Liver (tissue), 9 donors: ENCODE measurements around the gene IL21R. TPM values are rescaled to one million over a fixed set of nuclear protein-coding genes. Genes with fewer than 3 reads are reported as not detected.

Experiments
- DNase-seq: peaks from one replicate; pipeline ENCODE4 v3.0.0-alpha.2; 2017; ENCODE audit warnings: low spot score
- H3K27ac ChIP-seq, 2 donors: one replicate each; pipeline ENCODE4 v1.7.0; 2013; ENCODE audit warnings: inconsistent platforms in 2 of 2, low read length in 2 of 2, control low read depth in 1 of 2, low read depth in 1 of 2, mild to moderate bottlenecking in 1 of 2
- H3K27me3 ChIP-seq, 4 donors: one replicate each; pipeline versions ENCODE4 v1.6.1 to v1.7.0; 2013; ENCODE audit warnings: low read length in 3 of 4, inconsistent platforms in 1 of 4, mild to moderate bottlenecking in 1 of 4, moderate library complexity in 1 of 4; ENCODE audit not compliant: control insufficient read depth in 4 of 4, insufficient read depth in 4 of 4
- H3K36me3 ChIP-seq, 4 donors: one replicate each; pipeline versions ENCODE4 v1.6.1 to v1.7.0; 2013; ENCODE audit warnings: low read length in 3 of 4, mild to moderate bottlenecking in 3 of 4, low read depth in 1 of 4, moderate library complexity in 1 of 4; ENCODE audit not compliant: control insufficient read depth in 4 of 4, insufficient read depth in 3 of 4
- H3K4me1 ChIP-seq, 4 donors: one replicate each; pipeline versions ENCODE4 v1.6.1 to v1.7.0; 2013; ENCODE audit warnings: low read length in 3 of 4, mild to moderate bottlenecking in 3 of 4, moderate library complexity in 1 of 4; ENCODE audit not compliant: control insufficient read depth in 4 of 4, insufficient read depth in 4 of 4
- H3K4me3 ChIP-seq, 3 donors: one replicate each; pipeline versions ENCODE4 v1.6.1 to v1.7.0; 2013; ENCODE audit warnings: low read length in 3 of 3, control low read depth in 1 of 3, low read depth in 1 of 3, mild to moderate bottlenecking in 1 of 3
- H3K9ac ChIP-seq, 2 donors: one replicate each; pipeline ENCODE4 v1.7.0; 2013; ENCODE audit warnings: low read length in 2 of 2, mild to moderate bottlenecking in 2 of 2, moderate library complexity in 2 of 2, control low read depth in 1 of 2, low read depth in 1 of 2
- H3K9me3 ChIP-seq, 4 donors: one replicate each; pipeline versions ENCODE4 v1.6.1 to v1.7.0; 2013; ENCODE audit warnings: low read length in 3 of 4; ENCODE audit not compliant: control insufficient read depth in 4 of 4
- CTCF ChIP-seq: fragments of 150-350 bp; IDR thresholded peaks from 2 replicates; pipeline ENCODE4 v1.5.1; 2017; ENCODE audit warnings: improper control_type of control experiment, low read depth, low read length; ENCODE audit not compliant: missing input control
- EGR1 ChIP-seq, 2 donors: IDR thresholded peaks; 2 replicates each; pipeline ENCODE4 v1.6.1; 2016 to 2018; ENCODE audit warnings: antibody characterized with exemption in 2 of 2, low read depth in 2 of 2
- FOXA1 ChIP-seq: IDR thresholded peaks from 2 replicates; pipeline ENCODE4 v1.6.1; 2016; ENCODE audit warnings: antibody characterized with exemption
- FOXA2 ChIP-seq: IDR thresholded peaks from 2 replicates; pipeline ENCODE4 v1.6.1; 2016; ENCODE audit warnings: antibody characterized with exemption
- GABPA ChIP-seq, 2 donors: IDR thresholded peaks in 1 of 2; conservative IDR thresholded peaks in 1 of 2; 2 replicates each; pipeline ENCODE4 v1.6.1; 2016; ENCODE audit warnings: antibody characterized with exemption in 2 of 2, mild to moderate bottlenecking in 1 of 2, moderate library complexity in 1 of 2
- HNF4A ChIP-seq, 2 donors: conservative IDR thresholded peaks; 2 replicates each; pipeline ENCODE4 v1.6.1; 2016; ENCODE audit warnings: antibody characterized with exemption in 2 of 2, mild to moderate bottlenecking in 2 of 2
- HNF4G ChIP-seq: IDR thresholded peaks from 2 replicates; pipeline ENCODE4 v1.6.1; 2016; ENCODE audit warnings: antibody characterized with exemption
- JUND ChIP-seq, 2 donors: IDR thresholded peaks; 2 replicates each; pipeline ENCODE4 v1.6.1; 2016; ENCODE audit warnings: antibody characterized with exemption in 2 of 2
- NR2F2 ChIP-seq: IDR thresholded peaks from 2 replicates; pipeline ENCODE4 v1.6.1; 2016; ENCODE audit warnings: antibody characterized with exemption
- RAD21 ChIP-seq, 2 donors: IDR thresholded peaks; 2 replicates each; pipeline ENCODE4 v1.6.1; 2016; ENCODE audit warnings: antibody characterized with exemption in 2 of 2, mild to moderate bottlenecking in 2 of 2
- RXRA ChIP-seq, 2 donors: IDR thresholded peaks; 2 replicates each; pipeline ENCODE4 v1.6.1; 2017 to 2018; ENCODE audit warnings: antibody characterized with exemption in 2 of 2, mild to moderate bottlenecking in 1 of 2
- SP1 ChIP-seq: IDR thresholded peaks from 2 replicates; pipeline ENCODE4 v1.6.1; 2018; ENCODE audit warnings: antibody characterized with exemption, mild to moderate bottlenecking
- TAF1 ChIP-seq: conservative IDR thresholded peaks from 2 replicates; pipeline ENCODE4 v1.6.1; 2016; ENCODE audit warnings: antibody characterized with exemption, mild to moderate bottlenecking
- YY1 ChIP-seq: IDR thresholded peaks from 2 replicates; pipeline ENCODE4 v1.6.1; 2016; ENCODE audit warnings: antibody characterized with exemption, mild to moderate bottlenecking
- WGBS: extraction: QIAGEN DNeasy Blood & Tissue Kit; methylation state at CpG from one replicate; pipeline ENCODE4 v1.1.7; 2013; 5-methylcytosine and 5-hydroxymethylcytosine counted together
- polyA plus RNA-seq, 2 donors: library from polyadenylated mRNA; stranded (reverse) in 1 of 2; unstranded in 1 of 2; fragments of 200-250 nt in 1 of 2; fragments of >200 nt in 1 of 2; fragmentation: Nextera tagmentation in 1 of 2; extraction: Ambion mirVana in 1 of 2; gene quantifications; one replicate each; pipeline versions ENCODE4 v1.2.1 to v1.2.3, GENCODE V29; 2013 to 2015
- total RNA-seq, 2 donors: library from RNA; depleted of rRNA; stranded (reverse); fragments of >200 nt; gene quantifications; one replicate each; pipeline ENCODE4 v1.2.3, GENCODE V29; 2014
- TF ChIP-seq, protein P1 (sequence below): IDR thresholded peaks from 2 replicates; pipeline ENCODE4 v1.6.1; 2016; ENCODE audit warnings: antibody characterized with exemption
- TF ChIP-seq, protein P2 (sequence below): IDR thresholded peaks from 2 replicates; pipeline ENCODE4 v1.6.1; 2016; ENCODE audit warnings: antibody characterized with exemption
- TF ChIP-seq, protein P3 (sequence below): IDR thresholded peaks from 2 replicates; pipeline ENCODE4 v1.6.1; 2016; ENCODE audit warnings: antibody characterized with exemption
- TF ChIP-seq, protein P4 (sequence below): IDR thresholded peaks from 2 replicates; pipeline ENCODE4 v1.6.1; 2016; ENCODE audit warnings: antibody characterized with exemption, mild to moderate bottlenecking
- donor health status: healthy.
- donor health status: healthy.
- donor health status: healthy.
- donor health status: healthy.
- donor health status: healthy.

Gene IL21R
- total and polyA plus RNA-seq, 4 donors: 0.19 to 0.84 (median 0.39) TPM

- no peaks in the 10 kb centered on the region for H3K27me3 ChIP-seq
- 83% methylated on average over 4 of the region's 4 CpGs for WGBS
- no peak for TF ChIP-seq TAF1
- TF ChIP-seq SP1: no peak
- TF ChIP-seq NR2F2: no peak
- TF ChIP-seq, protein P1, sequence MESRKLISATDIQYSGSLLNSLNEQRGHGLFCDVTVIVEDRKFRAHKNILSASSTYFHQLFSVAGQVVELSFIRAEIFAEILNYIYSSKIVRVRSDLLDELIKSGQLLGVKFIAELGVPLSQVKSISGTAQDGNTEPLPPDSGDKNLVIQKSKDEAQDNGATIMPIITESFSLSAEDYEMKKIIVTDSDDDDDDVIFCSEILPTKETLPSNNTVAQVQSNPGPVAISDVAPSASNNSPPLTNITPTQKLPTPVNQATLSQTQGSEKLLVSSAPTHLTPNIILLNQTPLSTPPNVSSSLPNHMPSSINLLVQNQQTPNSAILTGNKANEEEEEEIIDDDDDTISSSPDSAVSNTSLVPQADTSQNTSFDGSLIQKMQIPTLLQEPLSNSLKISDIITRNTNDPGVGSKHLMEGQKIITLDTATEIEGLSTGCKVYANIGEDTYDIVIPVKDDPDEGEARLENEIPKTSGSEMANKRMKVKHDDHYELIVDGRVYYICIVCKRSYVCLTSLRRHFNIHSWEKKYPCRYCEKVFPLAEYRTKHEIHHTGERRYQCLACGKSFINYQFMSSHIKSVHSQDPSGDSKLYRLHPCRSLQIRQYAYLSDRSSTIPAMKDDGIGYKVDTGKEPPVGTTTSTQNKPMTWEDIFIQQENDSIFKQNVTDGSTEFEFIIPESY: no peak
- no peak for TF ChIP-seq HNF4G
- TF ChIP-seq, protein P2, sequence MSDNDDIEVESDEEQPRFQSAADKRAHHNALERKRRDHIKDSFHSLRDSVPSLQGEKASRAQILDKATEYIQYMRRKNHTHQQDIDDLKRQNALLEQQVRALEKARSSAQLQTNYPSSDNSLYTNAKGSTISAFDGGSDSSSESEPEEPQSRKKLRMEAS: no peak
- TF ChIP-seq FOXA1: no peak
- no peak for TF ChIP-seq YY1
- TF ChIP-seq, protein P3, sequence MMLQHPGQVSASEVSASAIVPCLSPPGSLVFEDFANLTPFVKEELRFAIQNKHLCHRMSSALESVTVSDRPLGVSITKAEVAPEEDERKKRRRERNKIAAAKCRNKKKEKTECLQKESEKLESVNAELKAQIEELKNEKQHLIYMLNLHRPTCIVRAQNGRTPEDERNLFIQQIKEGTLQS: no peak
- no peak for TF ChIP-seq JUND (IDR thresholded peaks at IDR 0.05)
- TF ChIP-seq HNF4A (conservative IDR thresholded peaks at IDR 0.05): no peak
- TF ChIP-seq EGR1 (IDR thresholded peaks at IDR 0.05; ENCODE audit: low read depth in 2 of 2): no peak
- no peak for TF ChIP-seq CTCF
- TF ChIP-seq FOXA2: no peak
- no peak for TF ChIP-seq GABPA (IDR thresholded peaks at IDR 0.05 in 1 of 2, conservative IDR thresholded peaks at IDR 0.05 in 1 of 2)
- TF ChIP-seq RXRA (IDR thresholded peaks at IDR 0.05): no peak
- TF ChIP-seq RAD21 (IDR thresholded peaks at IDR 0.05): no peak
- TF ChIP-seq, protein P4, sequence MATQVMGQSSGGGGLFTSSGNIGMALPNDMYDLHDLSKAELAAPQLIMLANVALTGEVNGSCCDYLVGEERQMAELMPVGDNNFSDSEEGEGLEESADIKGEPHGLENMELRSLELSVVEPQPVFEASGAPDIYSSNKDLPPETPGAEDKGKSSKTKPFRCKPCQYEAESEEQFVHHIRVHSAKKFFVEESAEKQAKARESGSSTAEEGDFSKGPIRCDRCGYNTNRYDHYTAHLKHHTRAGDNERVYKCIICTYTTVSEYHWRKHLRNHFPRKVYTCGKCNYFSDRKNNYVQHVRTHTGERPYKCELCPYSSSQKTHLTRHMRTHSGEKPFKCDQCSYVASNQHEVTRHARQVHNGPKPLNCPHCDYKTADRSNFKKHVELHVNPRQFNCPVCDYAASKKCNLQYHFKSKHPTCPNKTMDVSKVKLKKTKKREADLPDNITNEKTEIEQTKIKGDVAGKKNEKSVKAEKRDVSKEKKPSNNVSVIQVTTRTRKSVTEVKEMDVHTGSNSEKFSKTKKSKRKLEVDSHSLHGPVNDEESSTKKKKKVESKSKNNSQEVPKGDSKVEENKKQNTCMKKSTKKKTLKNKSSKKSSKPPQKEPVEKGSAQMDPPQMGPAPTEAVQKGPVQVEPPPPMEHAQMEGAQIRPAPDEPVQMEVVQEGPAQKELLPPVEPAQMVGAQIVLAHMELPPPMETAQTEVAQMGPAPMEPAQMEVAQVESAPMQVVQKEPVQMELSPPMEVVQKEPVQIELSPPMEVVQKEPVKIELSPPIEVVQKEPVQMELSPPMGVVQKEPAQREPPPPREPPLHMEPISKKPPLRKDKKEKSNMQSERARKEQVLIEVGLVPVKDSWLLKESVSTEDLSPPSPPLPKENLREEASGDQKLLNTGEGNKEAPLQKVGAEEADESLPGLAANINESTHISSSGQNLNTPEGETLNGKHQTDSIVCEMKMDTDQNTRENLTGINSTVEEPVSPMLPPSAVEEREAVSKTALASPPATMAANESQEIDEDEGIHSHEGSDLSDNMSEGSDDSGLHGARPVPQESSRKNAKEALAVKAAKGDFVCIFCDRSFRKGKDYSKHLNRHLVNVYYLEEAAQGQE: no peak
- DNase-seq: no peak
- no peaks in the 10 kb centered on the region for H3K36me3 ChIP-seq
- no peaks in the 10 kb centered on the region for H3K4me1 ChIP-seq
- H3K9me3 ChIP-seq: peaks cover 0 to 12% (median under 1%) of the 10 kb centered on the region in 4 donors
- H3K9ac ChIP-seq: no peak overlapping the region
- no peak overlapping the region for H3K4me3 ChIP-seq
- H3K27ac ChIP-seq: no peak overlapping the region
Measured at GRCh38 chr16:27417047-27417671, 15.2 kb downstream of the IL21R start.
